Osteoblast (primary cell): ENCODE data around the gene SLC12A7. TPM values are rescaled to one million over a fixed set of nuclear protein-coding genes. Genes with fewer than 3 reads are reported as not detected.

Experiments
- DNase-seq: peaks from one replicate; pipeline ENCODE4 v3.0.0; 2011; ENCODE audit warnings: low spot score, mixed read lengths; ENCODE audit not compliant: insufficient read length; ENCODE audit errors: missing footprints
- H2AFZ ChIP-seq: 2 replicates; pipeline ENCODE4 v1.6.0; 2011; ENCODE audit warnings: mild to moderate bottlenecking, low read length
- H3K27ac ChIP-seq: 2 replicates; pipeline ENCODE4 v1.5.1; 2011; ENCODE audit warnings: mild to moderate bottlenecking, low read depth, low read length, moderate library complexity
- H3K27me3 ChIP-seq: 2 replicates; pipeline ENCODE4 v1.6.0; 2012; ENCODE audit warnings: mild to moderate bottlenecking, control low read depth, inconsistent platforms, low read length, moderate library complexity; ENCODE audit not compliant: insufficient read depth
- H3K36me3 ChIP-seq: 2 replicates; pipeline ENCODE4 v1.5.1; 2011; ENCODE audit warnings: mild to moderate bottlenecking, low read length, control low read depth, moderate library complexity; ENCODE audit not compliant: insufficient read depth
- H3K4me1 ChIP-seq: 2 replicates; pipeline ENCODE4 v1.5.1; 2011; ENCODE audit warnings: mild to moderate bottlenecking, low read length, control low read depth, moderate library complexity; ENCODE audit not compliant: insufficient read depth
- H3K4me2 ChIP-seq: 2 replicates; pipeline ENCODE4 v1.6.0; 2011; ENCODE audit warnings: mild to moderate bottlenecking, low read length; ENCODE audit not compliant: insufficient read depth
- H3K4me3 ChIP-seq: fragments of 200-600 bp; sonication (generic); 3 replicates; pipeline ENCODE4 v1.5.1; 2012; ENCODE audit warnings: mild to moderate bottlenecking, low read length, inconsistent platforms; ENCODE audit not compliant: insufficient read depth
- H3K79me2 ChIP-seq: 2 replicates; pipeline ENCODE4 v1.6.0; 2012; ENCODE audit warnings: mild to moderate bottlenecking, low read length, control low read depth, inconsistent platforms; ENCODE audit not compliant: insufficient read depth
- H3K9me3 ChIP-seq: 2 replicates; pipeline ENCODE4 v1.5.1; 2011; ENCODE audit warnings: low read depth, low read length, control low read depth
- H4K20me1 ChIP-seq: 2 replicates; pipeline ENCODE4 v1.6.0; 2012; ENCODE audit warnings: mild to moderate bottlenecking, low read length, control low read depth; ENCODE audit not compliant: insufficient read depth
- CTCF ChIP-seq: IDR thresholded peaks from 2 replicates; pipeline ENCODE4 v1.5.1; 2011; ENCODE audit warnings: mild to moderate bottlenecking, low read depth, low read length, moderate library complexity; ENCODE audit errors: extremely low read depth
- total RNA-seq: library from RNA; depleted of rRNA; stranded (reverse); fragments of >200 nt; gene quantifications from 2 replicates; pipeline ENCODE4 v1.2.3, GENCODE V29; 2012

The SLC12A7 gene
- total RNA-seq, 1 donor: 6.9 TPM

- Histone ChIP-seq H4K20me1 (no peaks in the 10 kb centered on the region), H3K4me2 (no peak overlapping the region), H3K4me1 (no peaks in the 10 kb centered on the region), H3K27ac (no peak overlapping the region), H3K27me3 (peaks cover 68% of the 10 kb centered on the region), H3K36me3 (no peaks in the 10 kb centered on the region), H3K79me2 (no peaks in the 10 kb centered on the region), H3K9me3 (no peaks in the 10 kb centered on the region), H3K4me3 (no peak overlapping the region), H2AFZ (no peak overlapping the region)
- DNase-seq: peak; percentile 88
- no peak for TF ChIP-seq CTCF
Measured at GRCh38 chr5:1007681-1008450, 104.0 kb downstream of the SLC12A7 start.

GRCh38 chr5:1007221-1007680 lies 104.6 kb downstream of the SLC12A7 start:
- H3K4me2 ChIP-seq: no peak overlapping the region
- H3K4me3 ChIP-seq: no peak overlapping the region
- no peaks in the 10 kb centered on the region for H3K36me3 ChIP-seq
- no peak overlapping the region for H3K27ac ChIP-seq
- peak; percentile 86 for DNase-seq
- H3K27me3 ChIP-seq: peaks cover 69% of the 10 kb centered on the region
- H2AFZ ChIP-seq: no peak overlapping the region
- TF ChIP-seq CTCF: no peak
- no peaks in the 10 kb centered on the region for H3K4me1 ChIP-seq
- no peaks in the 10 kb centered on the region for H3K9me3 ChIP-seq
- H3K79me2 ChIP-seq: no peaks in the 10 kb centered on the region
- no peaks in the 10 kb centered on the region for H4K20me1 ChIP-seq

GRCh38 chr5:1006656-1007071 lies 105.2 kb downstream of the SLC12A7 start:
- H3K4me1 ChIP-seq: no peaks in the 10 kb centered on the region
- DNase-seq: peak; percentile 91
- peaks cover 75% of the 10 kb centered on the region for H3K27me3 ChIP-seq
- no peaks in the 10 kb centered on the region for H3K36me3 ChIP-seq
- H3K9me3 ChIP-seq: no peaks in the 10 kb centered on the region
- H3K79me2 ChIP-seq: no peaks in the 10 kb centered on the region
- no peak for TF ChIP-seq CTCF
- no peak overlapping the region for H3K4me3 ChIP-seq
- H3K27ac ChIP-seq: no peak overlapping the region
- no peaks in the 10 kb centered on the region for H4K20me1 ChIP-seq
- H3K4me2 ChIP-seq: no peak overlapping the region
- no peak overlapping the region for H2AFZ ChIP-seq

GRCh38 chr5:1005904-1006655 lies 105.8 kb downstream of the SLC12A7 start:
- no peaks in the 10 kb centered on the region for H3K36me3 ChIP-seq
- no peak overlapping the region for H3K4me3 ChIP-seq
- peak; percentile 92 for DNase-seq
- H3K27me3 ChIP-seq: peaks cover 81% of the 10 kb centered on the region
- no peak overlapping the region for H2AFZ ChIP-seq
- H3K27ac ChIP-seq: no peak overlapping the region
- no peaks in the 10 kb centered on the region for H3K9me3 ChIP-seq
- TF ChIP-seq CTCF: no peak
- no peaks in the 10 kb centered on the region for H4K20me1 ChIP-seq
- H3K4me1 ChIP-seq: no peaks in the 10 kb centered on the region
- H3K4me2 ChIP-seq: no peak overlapping the region
- H3K79me2 ChIP-seq: no peaks in the 10 kb centered on the region
